HK-2 (cell line): Measurements from ENCODE around the gene FRYL.
A peak's percentile ranks its signal among the peaks of the same experiment; 100 is the strongest.
"Not testable (repeated sequence)": the region's sequence is repeated elsewhere in the genome, so short reads cannot be mapped to it uniquely, and the experiment has no call there.

ENCODE experiments used
- DNase-seq: peaks from one replicate; pipeline ENCODE4 v3.0.0-alpha.2; 2018; ENCODE audit not compliant: unreplicated experiment

FRYL gene

DNA sequence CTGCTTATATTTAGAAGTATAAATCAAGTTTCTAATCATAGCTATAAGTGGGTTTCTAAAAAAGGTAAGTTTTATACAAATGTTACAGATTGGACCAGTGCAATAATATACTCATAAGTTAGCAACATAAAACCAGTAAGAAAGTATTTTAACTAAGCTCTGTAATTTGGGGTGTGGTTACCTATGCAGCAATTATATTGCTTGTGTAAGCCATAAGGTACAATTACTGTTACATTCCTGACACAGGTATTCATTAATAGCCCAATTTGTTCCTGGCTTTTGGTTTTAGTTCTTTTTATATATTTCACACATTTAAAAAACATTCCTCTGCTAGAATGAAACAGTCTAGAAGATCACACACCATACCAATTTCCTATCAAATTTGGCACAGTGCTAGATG lies 115.1 kb downstream of the FRYL start:
- no peak for DNase-seq

DNA sequence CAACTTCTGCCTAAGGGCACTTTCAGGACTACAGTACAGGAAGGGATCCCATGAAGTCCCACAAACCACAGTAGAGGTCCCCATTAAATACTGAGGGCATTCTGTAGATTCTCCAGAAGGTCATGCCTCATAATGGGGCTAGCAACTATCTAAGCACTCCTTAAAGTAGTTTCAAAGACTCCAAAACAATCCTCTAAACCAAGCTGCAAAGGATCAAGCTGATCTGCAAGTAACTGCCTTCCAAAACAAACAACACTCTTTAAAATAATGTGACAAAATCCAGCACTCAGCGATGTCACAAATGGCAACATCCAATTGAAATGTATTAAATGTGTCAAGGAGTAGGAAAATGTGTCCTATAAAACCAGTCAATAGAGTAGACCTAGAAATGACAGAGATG lies 118.7 kb downstream of the FRYL start:
- DNase-seq: no peak

DNA sequence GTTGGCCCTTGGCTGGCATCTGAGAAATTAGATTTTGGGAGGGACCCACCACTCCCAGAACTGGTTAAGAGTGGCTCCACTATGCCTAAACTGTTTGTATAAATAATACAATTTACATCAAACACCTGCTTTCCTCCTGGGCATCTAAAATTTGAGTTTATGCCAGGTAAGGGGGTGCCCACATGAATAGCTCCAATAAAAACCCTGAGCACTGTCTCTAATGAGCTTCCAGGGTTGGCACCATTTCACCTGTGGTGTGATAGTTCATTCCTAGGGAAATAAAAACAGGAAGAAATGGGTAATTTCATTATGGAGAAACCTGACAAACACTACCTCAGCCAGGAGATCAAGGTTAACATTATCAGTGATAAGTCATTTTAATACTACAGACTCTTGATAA lies 119.7 kb downstream of the FRYL start:
- DNase-seq: no peak

GRCh38 chr4:48654015-48654664 lies 125.9 kb downstream of the FRYL start:
- no peak for DNase-seq

DNA sequence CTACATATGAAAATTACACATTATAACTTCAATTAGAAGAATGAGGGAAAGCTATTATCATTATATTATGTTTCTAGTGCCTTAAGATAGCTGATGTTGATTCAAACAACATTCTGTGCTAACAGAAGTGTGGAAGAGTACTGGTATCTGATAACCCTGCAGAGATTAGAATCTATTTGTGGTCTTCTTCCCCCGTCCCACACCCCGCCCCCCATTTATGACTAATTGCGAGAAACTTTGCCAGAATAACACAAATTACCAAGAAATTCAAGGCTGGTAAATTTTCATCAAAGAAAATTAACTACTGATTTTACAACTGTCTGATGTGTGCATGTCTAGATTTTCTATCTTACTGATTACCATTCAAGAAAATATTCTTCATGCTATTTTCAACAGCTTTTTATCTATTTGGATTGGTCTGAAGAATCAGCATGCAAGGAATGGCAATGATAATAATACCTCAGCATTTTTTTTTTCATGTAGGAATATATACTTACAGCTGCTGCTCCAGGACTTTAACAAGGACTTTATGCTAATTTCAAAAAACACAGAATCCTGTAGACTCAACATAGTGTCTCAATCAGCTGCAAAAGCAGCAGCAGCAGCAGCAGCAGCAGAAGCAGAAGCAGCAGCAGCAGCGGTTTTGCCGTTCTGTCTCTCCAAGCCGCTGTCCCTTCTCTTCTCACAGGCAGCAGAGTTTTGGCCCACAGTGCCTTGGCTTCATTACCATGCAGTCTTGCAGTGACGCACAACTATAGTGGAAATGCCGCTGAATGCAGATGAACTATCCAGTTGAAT lies 126.7 kb downstream of the FRYL start:
- DNase-seq: no peak

- no peak for DNase-seq
Observed at GRCh38 chr4:48651914-48652313, 128.2 kb downstream of the FRYL start.

GRCh38 chr4:48649505-48649904 lies 130.6 kb downstream of the FRYL start:
- no peak for DNase-seq

DNA sequence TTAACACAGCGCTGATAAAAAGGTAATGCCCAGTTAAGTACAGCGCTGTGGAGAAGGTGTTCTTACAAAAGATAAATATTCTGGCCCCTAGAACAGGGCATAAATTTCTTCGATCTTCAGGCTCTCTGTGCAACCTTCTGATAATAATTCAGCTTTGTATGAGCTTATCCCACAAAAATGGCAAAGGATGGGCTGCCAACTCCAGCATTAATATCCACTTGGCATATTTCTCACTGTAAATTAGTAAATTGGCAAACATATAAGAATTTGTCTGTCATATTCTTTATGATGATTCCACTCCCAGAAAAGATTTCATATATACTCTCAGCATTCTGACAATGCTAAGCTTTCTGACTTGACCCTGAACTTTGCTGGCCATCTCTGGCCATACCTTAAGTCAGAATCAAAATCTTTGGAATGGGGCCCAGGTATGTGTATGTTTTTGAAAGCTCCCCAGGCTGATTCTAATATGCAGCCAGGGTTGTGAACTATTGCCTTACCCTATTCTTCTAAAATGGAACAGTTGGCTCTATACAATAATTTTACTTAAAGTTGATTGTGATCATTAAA lies 134.8 kb downstream of the FRYL start:
- no peak for DNase-seq

GRCh38 chr4:48642421-48643374 lies 137.4 kb downstream of the FRYL start:
- DNase-seq: no peak

- no peak for DNase-seq
Observed at GRCh38 chr4:48641401-48641800, 138.7 kb downstream of the FRYL start.

- no peak for DNase-seq
Observed at GRCh38 chr4:48640699-48641098, 139.4 kb downstream of the FRYL start.

GRCh38 chr4:48640225-48640624 lies 139.9 kb downstream of the FRYL start:
- DNase-seq: no peak

DNA sequence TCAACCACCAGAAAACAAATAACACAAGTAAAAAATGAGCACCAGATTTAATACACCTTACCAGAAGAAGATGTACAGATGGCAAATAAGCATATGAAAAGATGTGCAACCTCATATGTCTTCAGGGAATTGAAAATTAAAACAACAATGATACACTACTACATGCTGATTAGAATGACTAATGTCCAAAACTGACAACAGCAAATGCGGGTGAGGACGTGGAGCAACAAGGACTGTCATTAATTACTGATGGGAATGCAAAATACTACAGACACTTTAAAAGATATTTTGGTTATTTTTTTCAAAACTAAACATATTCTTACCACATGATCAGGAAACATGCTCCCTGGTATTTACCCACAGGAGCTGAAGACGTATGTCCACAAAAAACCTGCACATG lies 140.3 kb downstream of the FRYL start:
- no peak for DNase-seq

DNA sequence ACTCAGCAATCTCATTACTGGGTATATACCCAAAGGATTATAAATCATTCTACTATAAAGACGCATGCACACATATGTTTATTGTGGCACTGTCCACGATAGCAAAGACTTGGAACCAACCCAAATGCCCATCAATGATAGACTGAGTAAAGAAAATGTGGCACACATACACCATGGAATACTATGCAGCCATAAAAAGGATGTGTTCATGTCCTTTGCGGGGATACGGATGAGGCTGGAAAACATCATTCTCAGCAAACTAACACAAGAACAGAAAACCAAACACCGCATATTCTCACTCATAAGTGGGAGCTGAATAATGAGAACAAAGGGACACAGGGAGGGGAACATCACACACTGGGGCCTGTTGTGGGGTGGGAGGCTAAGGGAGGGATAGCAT lies 141.5 kb downstream of the FRYL start:
- DNase-seq: not testable (repeated sequence)

GRCh38 chr4:48636911-48637310 lies 143.2 kb downstream of the FRYL start:
- DNase-seq: no peak

DNA sequence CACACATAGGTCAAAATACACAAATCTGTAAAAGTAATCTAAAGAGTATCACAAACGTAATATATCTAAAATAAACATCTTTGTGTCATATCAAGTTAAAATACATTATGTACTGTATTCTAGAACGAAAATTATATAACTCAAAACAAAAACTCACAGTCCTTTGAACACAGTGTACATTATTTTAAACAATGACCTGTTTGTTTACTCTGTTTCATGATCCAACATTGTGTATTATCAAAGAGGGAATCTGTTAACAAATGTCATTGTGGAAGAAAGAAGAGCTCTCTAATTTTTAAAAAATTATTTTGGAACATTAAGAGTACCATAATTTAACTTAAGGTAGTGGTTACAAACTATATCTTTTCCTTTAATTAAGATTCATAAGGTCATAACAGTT lies 144.1 kb downstream of the FRYL start:
- no peak for DNase-seq

GRCh38 chr4:48635310-48635709 lies 144.8 kb downstream of the FRYL start:
- peak; percentile 35 for DNase-seq

GRCh38 chr4:48634688-48635308 lies 145.3 kb downstream of the FRYL start:
- no peak for DNase-seq

- no peak for DNase-seq
Observed at GRCh38 chr4:48633657-48634056, 146.4 kb downstream of the FRYL start.

GRCh38 chr4:48629458-48629857 lies 150.6 kb downstream of the FRYL start:
- DNase-seq: no peak

- no peak for DNase-seq
Observed at GRCh38 chr4:48623182-48623780, 156.8 kb downstream of the FRYL start.
